ENCODE results near the gene IQCK.

DNA sequence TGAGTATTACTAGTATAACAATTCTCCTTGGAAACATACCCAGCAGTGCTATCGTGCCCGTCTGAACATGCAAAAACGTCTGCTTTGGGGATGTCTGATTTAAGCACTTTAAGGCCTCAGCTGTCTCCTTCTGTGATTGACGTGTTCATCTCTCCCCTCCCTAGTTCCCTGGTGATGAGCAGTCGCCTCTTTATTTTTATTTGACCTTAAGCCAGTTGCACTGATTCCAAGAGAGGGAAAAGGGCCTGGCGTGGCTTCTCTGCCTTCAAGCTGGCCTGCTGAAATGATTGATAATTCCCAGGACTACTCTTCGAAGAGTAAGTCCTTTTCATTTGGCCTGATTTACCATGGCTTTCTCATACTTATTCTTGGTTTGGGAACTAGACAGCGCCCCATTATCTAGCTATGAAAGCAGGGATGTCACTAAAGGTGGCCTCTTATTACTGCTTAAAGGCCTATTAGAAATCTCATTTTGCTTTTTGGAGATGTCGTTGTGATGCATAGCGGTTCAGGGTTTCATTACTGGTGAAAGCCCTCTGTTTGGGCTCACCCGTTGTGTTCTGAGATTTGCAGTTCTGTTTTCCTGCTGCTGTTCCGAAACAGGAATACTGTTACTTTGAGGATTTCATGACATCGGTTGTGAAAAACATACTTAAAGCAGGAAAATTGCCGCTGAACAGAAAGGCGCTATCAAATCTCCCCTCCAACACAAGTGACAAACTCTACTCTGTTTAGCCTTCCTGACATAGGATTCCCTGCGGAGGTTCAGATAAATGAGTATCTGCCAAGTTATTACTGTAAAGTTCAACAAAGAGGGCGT lies 65.5 kb downstream of the IQCK start:
- TF ChIP-seq, protein P1, sequence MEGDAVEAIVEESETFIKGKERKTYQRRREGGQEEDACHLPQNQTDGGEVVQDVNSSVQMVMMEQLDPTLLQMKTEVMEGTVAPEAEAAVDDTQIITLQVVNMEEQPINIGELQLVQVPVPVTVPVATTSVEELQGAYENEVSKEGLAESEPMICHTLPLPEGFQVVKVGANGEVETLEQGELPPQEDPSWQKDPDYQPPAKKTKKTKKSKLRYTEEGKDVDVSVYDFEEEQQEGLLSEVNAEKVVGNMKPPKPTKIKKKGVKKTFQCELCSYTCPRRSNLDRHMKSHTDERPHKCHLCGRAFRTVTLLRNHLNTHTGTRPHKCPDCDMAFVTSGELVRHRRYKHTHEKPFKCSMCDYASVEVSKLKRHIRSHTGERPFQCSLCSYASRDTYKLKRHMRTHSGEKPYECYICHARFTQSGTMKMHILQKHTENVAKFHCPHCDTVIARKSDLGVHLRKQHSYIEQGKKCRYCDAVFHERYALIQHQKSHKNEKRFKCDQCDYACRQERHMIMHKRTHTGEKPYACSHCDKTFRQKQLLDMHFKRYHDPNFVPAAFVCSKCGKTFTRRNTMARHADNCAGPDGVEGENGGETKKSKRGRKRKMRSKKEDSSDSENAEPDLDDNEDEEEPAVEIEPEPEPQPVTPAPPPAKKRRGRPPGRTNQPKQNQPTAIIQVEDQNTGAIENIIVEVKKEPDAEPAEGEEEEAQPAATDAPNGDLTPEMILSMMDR (IDR thresholded peaks at IDR 0.05), result no peak
- TF ChIP-seq POLR2AphosphoS5 (IDR thresholded peaks at IDR 0.05; ENCODE audit: low read depth, low read length), result no peak

Data from Panc1 (cell line).